ENCODE results near the gene ROBO1.

- TF ChIP-seq CTCF (IDR thresholded peaks at IDR 0.05) (no peak), POLR2A (IDR thresholded peaks at IDR 0.05) (no peak)
These were observed 737.6 kb downstream of the ROBO1 start for GRCh38 chr3:79030157-79030556.
